Hypothalamus (tissue), 51 donors: Measurements from ENCODE around the gene MGLL.

ENCODE experiments used
- DNase-seq, 51 donors: peaks; one replicate each; lab custom pipeline; 2025; lab: John Stamatoyannopoulos, UW

MGLL gene

GRCh38 chr3:127835993-127836882 is 13.9 kb upstream of the MGLL start:
- no peak for DNase-seq

- no peak for DNase-seq
Measured at GRCh38 chr3:127834771-127835170, 12.5 kb upstream of the MGLL start.

- DNase-seq, result no peak
Measured at GRCh38 chr3:127833281-127834032, 11.1 kb upstream of the MGLL start.

GRCh38 chr3:127831723-127832172 is 9.4 kb upstream of the MGLL start:
- DNase-seq, result peak in 1 of 51 donors; percentile 25

GRCh38 chr3:127829537-127829936 is 7.2 kb upstream of the MGLL start:
- no peak for DNase-seq

GRCh38 chr3:127827808-127828207 is 5.5 kb upstream of the MGLL start:
- DNase-seq, result no peak

GRCh38 chr3:127825756-127826155 is 3.4 kb upstream of the MGLL start:
- no peak for DNase-seq

GRCh38 chr3:127824151-127824825 is 2.0 kb upstream of the MGLL start:
- no peak for DNase-seq

GRCh38 chr3:127823426-127823857 is 1.1 kb upstream of the MGLL start:
- peak in 2 of 51 donors; percentile 25 to 39 for DNase-seq

- DNase-seq, result peak in 24 of 51 donors; percentile 15 to 76 (median 39)
Measured at GRCh38 chr3:127822682-127823425, 539 bp upstream of the MGLL start.

GRCh38 chr3:127821394-127821793 is 921 bp downstream of the MGLL start:
- DNase-seq, result peak in 1 of 51 donors; percentile 16

- no peak for DNase-seq
Measured at GRCh38 chr3:127820826-127821313, 1.4 kb downstream of the MGLL start.

- no peak for DNase-seq
Measured at GRCh38 chr3:127820221-127820825, 2.0 kb downstream of the MGLL start.

GRCh38 chr3:127819656-127820055 is 2.7 kb downstream of the MGLL start:
- DNase-seq, result no peak

- DNase-seq, result no peak
Measured at GRCh38 chr3:127819086-127819485, 3.2 kb downstream of the MGLL start.

- no peak for DNase-seq
Measured at GRCh38 chr3:127817406-127817841, 4.9 kb downstream of the MGLL start.

- no peak for DNase-seq
Measured at GRCh38 chr3:127816783-127817405, 5.4 kb downstream of the MGLL start.

- DNase-seq, result no peak
Measured at GRCh38 chr3:127815641-127816605, 6.4 kb downstream of the MGLL start.
